CD4-positive, alpha-beta T cell treated with Interleukin-17A for 4 hours (primary cell): ENCODE measurements around the gene GYS2.
"Not testable (repeated sequence)": the region's sequence is repeated elsewhere in the genome, so short reads cannot be mapped to it uniquely, and the experiment has no call there.

Experiments
- DNase-seq: peaks from one replicate; pipeline ENCODE4 v3.0.0-alpha.2; 2020; ENCODE audit warnings: mixed read lengths

Gene GYS2

GRCh38 chr12:21604245-21605101, at the start of gene GYS2:
GYS2 (minus strand) TSS chr12:21604847; CDS start chr12:21604592, 255 bp downstream.
- DNase-seq: no peak

- DNase-seq: no peak
Observed at GRCh38 chr12:21651821-21652220, 47.2 kb upstream of the GYS2 start.

DNA sequence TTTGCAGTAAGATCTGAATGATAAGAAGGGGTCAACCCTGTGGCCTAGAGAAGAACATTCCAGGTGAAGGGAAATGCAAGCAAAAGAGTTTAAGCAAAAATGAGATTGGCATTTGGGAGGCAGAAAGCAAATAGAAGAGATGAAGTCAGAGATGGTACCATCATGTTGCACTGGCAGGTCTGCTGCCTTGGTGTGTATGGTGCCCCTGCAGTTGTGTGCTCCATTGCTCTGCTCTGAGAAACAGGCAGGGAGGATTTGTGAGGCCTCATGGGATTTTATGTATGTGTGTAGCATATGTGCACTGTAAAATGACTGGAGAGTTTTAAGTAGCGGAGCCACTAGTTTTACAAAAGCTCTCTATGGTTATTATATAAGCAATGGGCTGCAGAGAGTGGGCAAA, 46.4 kb upstream of the GYS2 start:
- DNase-seq: no peak

DNA sequence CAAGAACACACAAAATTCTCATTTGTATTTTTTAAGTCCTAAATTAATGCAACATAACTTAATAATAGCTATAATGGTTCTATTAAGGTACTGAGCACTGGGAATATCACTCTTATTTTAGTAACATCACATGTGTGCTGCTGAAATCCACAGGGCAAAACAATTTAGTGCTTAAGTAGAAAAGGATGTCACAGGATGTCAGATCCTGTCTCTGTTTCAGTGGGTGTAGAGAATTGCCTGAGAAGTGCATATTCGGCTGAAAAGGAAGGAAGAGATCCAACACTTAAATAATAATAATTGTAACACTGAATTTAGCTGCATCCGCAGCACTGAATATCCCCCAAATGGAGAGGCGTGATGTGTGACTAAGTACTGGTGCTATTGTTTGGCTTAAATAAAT, 44.4 kb upstream of the GYS2 start:
- no peak for DNase-seq

- DNase-seq: no peak
Observed at GRCh38 chr12:21648378-21648777, 43.7 kb upstream of the GYS2 start.

DNA sequence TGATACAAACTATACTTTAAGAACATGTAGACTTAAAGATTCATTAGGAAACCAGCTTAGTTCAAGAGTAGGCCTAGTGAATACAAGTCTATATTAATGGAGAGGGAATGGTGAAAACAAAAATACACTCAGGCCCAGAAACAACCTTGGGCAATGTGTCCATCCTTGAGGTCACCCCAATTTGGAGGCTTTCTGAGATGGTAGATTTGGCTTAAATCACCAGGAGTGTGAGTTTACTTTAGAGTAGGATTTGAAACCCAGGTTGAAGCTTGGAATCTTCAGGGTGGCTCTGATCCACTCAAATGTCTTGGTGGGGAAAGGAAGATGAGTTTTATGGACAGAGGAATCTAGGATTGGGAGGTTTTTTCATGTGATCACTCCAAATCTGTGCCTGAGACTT, 42.5 kb upstream of the GYS2 start:
- DNase-seq: no peak

GRCh38 chr12:21645041-21645500, 40.4 kb upstream of the GYS2 start:
- DNase-seq: not testable (repeated sequence)

- DNase-seq: no peak
Observed at GRCh38 chr12:21644516-21644915, 39.9 kb upstream of the GYS2 start.

- DNase-seq: no peak
Observed at GRCh38 chr12:21643758-21644157, 39.1 kb upstream of the GYS2 start.

GRCh38 chr12:21642707-21643389, 38.2 kb upstream of the GYS2 start:
- DNase-seq: no peak

DNA sequence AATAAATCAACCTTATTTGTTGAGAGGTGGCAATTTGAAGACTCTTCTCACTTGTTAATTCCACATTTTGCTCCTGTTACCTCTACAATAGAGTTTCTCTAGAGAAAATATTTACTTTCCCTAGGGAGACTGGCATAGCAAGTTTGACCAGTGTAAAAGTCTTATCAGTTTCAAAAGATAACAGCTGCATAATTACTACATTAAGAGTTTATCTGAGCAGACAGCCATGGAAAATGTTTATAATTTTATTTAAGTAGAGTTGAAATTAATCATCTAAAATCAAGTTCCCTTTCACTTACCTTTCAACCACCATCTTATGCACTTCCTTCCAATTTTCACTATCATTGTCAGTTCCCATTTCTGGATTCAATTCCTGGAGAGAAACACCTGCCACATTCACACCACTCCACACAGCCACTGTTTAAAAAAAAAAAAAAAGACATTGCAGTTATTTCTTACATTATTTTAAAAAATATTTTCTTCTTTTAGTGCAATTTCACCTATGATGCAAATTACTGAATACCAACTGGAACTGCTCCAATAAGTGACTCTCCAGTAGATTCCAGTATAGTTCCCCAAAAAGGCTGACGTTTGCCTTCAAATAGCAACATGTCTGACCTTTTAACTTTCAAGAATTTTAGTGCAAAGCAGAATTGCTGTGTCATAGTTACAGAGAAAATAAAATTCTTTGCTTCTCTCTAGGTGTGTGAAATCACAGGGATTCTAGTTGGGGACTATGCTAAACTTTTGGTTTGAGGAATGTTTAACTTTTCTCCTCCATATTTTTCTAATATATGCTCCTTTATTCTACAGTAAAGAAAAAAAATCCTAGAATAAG, 33.6 kb upstream of the GYS2 start:
- no peak for DNase-seq

- DNase-seq: no peak
Observed at GRCh38 chr12:21634245-21634644, 29.6 kb upstream of the GYS2 start.

GRCh38 chr12:21631367-21631766, 26.7 kb upstream of the GYS2 start:
- DNase-seq: no peak

GRCh38 chr12:21627924-21628323, 23.3 kb upstream of the GYS2 start:
- no peak for DNase-seq

- peak; percentile 19 for DNase-seq
Observed at GRCh38 chr12:21618566-21618965, 13.9 kb upstream of the GYS2 start.

DNA sequence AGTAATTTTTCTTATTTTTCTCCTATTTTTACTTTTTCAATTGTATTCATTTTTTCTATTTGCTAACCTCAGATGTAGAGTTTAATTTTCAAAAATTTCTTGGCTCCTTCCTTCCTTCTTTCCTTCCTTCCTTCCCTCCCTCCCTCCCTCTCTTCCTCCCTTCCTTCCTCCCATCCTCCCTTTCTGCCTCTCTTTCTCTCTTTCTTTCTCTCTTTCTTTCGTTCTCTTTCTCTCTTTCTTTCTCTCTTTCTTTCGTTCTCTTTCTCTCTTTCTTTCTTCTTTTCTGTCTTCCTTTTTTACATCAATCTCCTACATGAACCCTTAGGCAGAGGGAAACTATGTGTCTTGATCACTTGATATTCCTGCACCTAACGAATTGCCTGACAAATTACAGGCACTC, 12.4 kb upstream of the GYS2 start:
- no peak for DNase-seq

GRCh38 chr12:21615431-21615830, 10.8 kb upstream of the GYS2 start:
- DNase-seq: peak; percentile 58

- peak; percentile 23 for DNase-seq
Observed at GRCh38 chr12:21614506-21614905, 9.9 kb upstream of the GYS2 start.

DNA sequence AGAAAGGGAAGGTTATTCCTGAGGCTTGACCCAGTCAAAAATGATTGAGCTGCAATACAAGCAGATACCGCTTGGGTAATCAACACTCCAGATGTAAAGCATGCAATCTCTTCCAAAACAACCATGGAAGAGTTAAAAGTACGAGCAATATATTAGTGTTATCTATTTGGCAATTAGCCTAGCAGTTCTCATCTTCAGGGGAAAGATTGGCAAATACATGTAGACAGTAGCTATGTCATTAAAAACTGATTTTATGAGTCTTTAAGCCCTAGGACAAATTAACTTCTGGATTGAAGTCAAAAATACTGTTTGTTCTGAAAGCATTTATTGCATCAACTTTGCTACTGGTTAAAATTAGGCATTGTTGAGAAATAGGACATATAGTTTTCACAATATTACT, 9.3 kb upstream of the GYS2 start:
- no peak for DNase-seq

GRCh38 chr12:21608196-21608595, 3.5 kb upstream of the GYS2 start:
- DNase-seq: no peak

DNA sequence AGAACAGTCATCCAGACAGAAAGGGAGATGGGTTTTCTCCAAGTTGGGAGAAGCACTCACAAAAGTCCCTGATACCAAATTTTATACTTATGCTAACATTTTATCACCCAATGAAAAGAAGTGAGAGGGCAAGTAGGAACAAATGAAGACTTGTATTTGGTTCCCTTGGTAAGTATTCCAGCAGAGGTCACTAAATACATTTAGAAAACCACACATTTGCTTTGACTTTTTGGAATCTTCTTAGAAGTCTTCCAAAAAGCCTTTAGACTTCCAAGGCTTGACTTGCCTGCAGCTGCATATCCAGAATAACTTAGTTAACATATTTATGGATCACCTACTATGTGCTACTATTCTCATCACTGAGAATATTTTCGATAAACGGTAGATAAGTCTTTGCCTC, 3.1 kb upstream of the GYS2 start:
- no peak for DNase-seq

DNA sequence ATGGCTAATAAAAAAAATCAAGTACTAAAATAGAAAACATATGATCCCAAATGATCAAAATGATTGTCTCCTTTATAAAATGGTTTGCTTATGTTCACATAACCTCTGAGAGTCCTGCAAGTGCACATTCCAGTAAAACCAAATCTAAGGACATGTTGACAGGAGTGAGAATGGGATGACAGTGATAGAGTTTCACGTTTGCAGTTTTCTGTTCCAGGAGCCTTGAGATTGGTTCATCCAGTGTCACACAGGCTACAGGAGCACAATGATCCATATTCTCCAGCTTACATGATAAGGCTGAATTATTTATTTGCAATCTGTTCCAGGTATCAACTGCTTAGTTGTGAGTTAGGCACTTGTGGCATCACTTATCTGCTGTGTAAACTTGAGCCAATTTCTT, 1.5 kb upstream of the GYS2 start:
- no peak for DNase-seq

GRCh38 chr12:21602774-21603173, 1.9 kb downstream of the GYS2 start:
- DNase-seq: no peak
